GM21515 (cell line): ENCODE data around the gene MINPP1.

Source experiments
- ATAC-seq: cut with Tn5 transposase; IDR thresholded peaks from one replicate; pipeline ENCODE4 v1.9.1; 2021; ENCODE audit not compliant: unreplicated experiment

Gene MINPP1

DNA sequence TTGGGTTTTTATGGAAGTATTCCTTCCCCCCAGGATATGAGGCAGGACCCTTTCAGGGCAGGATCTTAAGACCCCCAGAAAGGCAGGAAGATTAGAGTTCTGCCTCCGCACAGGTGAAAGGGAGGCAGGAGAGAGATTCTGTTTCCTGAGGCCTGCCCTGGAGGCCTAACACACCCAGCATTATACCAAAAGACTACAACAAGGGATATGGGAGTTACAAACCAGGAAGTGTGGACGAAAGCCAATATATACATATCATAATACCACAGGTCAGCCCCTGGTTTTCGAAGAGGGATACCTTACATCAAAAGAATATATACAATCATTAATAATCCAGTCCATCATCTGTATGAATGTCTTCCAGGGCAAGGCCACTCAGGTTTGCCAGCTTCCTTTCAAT, 14.2 kb downstream of the MINPP1 start:
- ATAC-seq = no peak

DNA sequence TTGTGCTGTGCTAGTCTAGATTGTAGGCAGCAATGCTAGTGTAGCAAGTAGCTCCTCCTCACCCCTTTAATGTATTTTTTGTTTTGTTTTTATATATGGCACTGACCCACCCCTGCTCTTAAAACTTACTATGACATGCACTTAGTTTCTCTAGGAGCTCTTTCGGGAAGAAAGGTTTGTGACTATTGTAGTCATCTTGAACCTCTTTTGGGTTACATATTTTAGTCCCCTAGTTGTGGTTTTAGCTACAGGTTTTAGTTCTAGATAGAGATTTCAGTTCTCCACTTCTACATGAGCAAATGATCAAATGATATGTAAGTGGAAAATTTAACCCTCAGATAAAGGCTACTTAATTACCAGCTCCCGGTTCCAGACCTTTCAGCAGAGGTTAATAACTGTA, 14.9 kb downstream of the MINPP1 start:
- peak; percentile 74 for ATAC-seq

DNA sequence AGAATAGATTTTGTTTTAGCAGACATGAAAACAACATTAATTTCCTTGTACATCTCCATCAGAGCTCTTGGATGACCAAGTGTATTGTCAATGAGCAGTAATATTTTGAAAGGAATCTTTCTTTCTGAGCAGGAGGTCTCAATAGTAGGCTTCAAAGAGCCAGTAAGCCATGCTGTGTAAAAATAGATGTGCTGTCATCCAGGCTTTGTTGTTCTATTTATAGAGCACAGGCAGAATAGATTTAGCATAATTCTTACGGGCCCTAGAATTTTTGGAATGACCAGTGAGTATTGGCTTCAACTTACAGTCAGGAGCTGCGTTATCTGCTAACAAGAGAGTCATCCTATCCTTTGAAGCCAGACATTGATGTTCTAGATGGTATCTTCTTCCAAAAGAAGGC, 19.0 kb downstream of the MINPP1 start:
- no peak for ATAC-seq

DNA sequence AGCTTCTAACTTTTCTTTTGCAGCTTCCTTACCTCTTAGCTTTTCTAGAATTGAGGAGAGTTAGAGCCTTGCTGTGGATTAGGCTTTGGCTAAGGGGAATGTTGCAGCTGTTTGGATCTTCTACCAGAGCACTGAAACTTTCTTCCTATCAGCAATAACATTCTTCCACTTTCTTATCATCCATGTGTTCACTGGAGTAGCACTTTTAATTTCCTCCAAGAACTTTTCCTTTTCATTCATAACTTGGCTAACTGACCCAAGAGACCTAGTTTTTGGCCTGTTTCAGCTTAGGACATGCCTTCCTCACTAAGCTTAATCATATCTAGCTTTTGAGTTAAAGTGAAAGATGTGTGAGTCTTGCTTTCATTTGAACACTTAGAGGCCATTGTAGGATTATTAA, 19.6 kb downstream of the MINPP1 start:
- ATAC-seq = no peak

DNA sequence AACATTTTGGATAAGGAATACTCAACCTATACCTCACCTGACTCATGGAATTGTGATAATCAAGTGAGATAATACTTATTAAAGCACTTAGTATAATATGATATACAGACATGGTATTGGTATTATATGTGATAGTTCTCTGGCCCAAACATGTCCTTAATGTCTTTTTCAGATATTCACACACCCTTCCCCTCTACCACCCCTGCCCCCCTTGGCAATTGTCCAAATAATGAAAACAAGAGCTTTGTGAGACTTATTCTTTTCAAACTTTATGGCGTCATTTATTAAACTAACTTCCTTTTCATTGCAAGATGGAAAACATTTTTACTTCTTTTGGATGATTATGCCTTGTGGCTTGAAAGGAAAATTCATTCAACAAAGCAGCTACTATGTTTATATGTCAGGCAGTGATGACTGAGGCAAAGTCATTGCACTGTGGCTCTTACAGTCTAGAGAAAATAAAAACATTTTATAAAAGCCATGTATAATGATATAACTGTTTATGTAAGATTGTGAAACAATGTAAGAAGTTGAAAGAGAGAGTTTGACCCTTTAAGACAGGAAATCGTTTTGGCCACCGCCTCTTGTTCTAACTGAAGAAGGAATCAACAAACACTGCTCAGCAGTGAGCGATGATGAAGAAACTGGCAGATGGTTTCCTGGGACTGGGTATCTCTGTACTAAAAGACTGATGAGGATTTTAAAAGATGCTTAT, 27.4 kb downstream of the MINPP1 start:
- no peak for ATAC-seq

DNA sequence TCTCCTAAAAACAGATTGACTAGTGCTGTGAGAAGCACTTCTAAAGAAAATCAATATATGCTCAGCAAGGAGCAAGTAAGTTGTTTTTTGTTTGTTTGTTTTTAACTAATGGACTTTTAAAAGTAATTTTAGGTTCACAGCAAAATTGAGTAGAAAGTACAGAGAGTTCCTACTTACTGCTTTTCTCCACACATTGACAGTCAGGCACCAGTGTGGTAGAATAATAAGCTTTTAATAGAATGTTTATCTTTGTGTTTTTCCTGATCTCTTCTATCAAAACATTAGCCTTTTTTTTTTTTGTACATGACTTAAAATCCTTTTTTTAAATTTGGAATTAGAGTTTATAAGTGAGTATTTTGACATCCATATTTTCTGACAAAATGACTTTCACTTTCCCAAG, 28.0 kb downstream of the MINPP1 start:
- ATAC-seq = no peak

DNA sequence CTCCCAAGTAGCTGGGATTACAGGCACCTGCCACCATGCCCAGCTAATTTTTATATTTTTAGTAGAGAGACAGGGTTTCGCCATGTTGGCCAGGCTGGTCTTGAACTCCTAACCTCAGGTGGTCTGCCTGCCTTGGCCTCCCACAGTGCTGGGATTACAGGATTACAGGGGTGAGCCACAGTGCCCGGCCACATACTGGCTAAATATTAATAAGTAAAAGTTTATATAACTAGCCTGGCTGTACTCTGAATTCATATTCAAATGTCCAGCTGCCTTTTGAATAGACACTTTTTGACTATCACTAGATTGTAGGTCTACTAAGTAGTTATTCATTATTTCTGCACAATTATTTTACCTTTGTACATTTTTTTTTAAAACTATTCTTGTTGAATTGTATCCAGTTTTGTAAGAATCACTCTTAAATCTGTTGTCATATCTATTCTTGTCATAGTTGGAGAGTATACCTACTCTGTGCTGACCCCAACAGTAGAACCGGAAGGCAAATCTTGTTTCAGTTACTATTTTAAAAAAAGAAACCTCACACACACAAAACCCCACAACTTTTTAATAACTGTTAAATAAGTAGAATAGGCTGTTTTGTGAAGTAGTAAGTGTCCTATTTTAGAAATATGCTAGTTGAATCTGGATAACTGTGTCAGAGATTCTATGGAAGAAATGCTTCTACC, 29.6 kb downstream of the MINPP1 start:
- peak; percentile 92 for ATAC-seq

DNA sequence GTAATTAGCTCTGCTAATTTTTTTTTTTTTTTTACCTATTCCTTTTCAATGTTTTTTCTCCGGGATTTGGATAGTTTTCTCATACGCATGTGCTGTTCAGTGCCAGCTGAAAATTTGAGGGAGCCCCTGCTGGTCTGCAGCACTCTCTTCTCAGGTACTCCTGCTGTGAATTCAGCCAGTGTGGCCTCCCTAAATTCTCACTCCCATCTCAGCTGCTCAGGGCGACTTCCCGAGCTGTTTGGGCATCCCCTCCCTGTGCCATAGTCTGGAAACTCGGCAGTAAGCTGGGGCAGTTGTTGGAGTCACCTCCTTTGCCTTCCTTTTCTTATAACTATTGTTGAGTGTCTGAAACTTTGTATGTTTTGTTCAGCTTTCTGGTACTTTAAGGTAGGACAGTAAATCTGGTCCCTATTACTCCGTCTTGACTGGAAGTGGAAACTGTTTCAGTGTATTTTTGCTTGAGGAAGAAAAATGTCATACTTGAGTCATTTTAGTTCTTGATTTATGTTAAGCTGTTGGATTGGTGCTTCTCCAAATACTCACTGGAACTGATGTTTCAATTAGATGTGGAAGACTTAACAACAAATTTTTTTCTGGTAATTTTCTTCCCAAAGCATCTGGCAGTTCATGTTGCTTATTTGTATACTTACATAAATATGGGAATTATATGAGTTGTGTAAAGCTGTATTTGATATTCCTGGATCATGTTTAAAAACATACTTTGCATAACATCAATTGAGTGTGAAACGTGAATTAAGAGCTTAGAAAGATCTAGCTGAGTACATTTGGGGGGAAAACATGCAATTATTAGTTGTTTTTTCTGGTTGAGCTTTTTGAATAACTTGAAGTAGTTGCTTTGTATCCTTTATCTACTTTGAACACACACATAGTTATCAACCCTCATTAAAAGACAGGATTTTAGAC, 33.7 kb downstream of the MINPP1 start:
- no peak for ATAC-seq

DNA sequence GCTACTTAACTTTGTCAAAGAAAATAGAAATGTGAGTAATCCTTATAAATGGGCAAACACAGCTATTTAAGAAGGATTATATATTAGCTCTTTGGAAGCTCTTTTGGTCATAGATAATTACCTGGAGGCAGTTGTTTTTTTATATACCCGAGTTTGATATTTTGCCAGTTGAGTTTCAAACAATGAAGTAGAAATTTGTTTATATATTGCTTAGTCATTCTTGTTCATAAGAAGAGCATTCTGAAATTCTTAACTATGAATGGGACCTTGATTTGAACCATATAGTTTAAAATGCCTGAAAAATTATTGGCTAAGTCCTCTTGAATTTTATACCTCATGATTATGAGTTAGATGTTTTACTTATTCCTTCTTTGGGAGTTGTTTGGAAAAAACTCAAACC, 36.4 kb downstream of the MINPP1 start:
- ATAC-seq = no peak

DNA sequence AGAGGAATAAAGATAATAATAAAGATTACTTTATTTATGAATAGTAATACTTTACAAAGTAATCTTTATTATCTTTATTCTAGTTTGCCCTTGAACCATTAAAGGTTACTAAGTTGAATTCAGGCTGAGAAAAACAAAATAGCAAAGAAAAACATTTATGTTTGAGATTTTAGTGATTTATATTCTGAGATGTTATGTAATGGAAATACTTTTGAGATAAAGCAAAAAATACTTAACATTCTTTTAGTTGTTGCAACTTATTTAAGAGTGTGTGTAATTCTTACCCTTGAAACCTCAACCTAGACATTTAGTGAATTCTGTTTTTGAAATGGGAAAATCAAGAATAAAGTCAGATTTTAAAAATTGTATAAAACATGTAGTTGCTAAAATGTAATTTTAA, 40.0 kb downstream of the MINPP1 start:
- ATAC-seq = no peak

DNA sequence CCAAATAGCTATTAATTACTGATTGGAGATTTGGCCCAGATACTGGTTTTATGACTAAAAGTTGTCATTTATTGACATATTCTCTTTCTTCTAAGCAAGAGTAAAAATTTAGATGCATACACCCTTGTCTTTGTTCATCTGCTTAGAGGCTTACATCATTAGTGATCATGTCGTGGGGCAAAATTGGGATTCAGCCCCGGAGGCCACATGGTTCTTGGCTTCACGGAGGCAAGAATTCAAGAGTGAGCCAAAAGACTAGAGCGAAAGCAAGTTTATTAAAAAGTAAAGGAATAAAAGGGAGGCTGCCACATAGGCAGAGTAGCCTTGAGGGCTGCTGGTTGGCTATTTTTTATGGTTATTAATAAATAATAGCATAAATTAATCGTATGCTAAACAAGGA, 41.1 kb downstream of the MINPP1 start:
- ATAC-seq = no peak

DNA sequence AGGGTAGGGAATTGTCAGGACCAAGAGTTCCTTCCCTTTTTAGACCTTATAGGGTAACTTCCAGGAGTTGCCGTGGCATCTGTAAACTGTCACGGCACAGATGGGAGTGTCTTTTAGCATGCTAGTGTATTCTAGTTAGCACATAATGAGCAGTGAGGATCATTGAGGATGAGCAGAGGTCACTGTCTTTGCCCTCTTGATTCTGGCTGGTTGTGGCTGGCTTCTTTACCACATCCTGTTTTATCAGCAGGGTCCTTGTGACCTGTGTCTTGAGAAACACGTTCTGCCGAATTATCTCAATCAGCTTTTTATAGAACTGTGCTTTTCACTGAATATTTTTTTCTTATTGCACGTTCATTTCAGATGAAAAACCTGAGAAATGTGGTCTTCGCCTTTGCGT, 41.5 kb downstream of the MINPP1 start:
- no peak for ATAC-seq

DNA sequence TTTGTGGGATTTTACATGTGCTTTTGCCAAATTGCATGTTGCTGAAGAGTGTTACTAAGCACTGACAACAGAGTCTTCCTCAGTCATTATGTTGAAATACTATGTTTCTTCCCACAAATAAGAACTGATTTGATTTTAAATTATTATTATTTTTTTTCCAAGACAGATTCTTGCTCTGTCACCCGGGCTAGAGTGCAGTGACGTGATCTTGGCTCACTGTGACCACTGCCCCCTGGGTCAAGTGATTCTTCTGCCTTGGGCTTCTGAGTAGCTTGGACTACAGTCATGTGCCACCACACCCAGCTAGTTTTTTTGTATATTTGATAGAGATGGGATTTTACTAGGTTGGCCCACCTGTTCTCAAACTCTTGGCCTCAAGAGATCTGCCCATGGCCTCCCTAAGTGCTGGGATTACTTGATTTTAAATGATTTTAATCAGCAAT, 42.3 kb downstream of the MINPP1 start:
- no peak for ATAC-seq

DNA sequence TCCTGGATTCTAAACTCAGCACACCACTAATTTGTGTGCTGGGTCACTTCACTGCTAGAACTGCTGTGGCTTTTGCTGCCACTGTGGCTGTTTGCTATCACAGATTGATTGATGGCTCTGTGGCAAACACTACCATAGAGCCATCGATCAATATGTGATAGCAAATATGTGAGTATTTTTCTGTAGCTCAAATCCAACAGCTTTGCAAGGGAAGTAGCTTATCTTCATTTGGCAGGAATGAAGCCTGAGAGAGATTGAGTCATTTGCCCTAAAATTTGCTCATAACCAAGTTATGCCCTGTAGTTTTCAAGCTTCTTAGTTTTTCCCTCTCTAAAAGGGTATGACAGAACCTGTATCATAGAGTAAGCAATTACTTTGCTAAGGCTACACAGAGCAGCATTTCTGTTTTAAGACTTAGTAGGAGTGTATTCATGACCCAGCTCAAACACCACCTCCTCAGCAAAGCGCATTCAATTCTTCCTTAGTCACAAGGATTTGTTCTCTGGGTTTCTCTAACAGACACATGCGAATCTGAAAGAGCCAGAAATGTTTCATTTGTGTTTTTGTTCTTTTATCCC, 43.1 kb downstream of the MINPP1 start:
- ATAC-seq = no peak

DNA sequence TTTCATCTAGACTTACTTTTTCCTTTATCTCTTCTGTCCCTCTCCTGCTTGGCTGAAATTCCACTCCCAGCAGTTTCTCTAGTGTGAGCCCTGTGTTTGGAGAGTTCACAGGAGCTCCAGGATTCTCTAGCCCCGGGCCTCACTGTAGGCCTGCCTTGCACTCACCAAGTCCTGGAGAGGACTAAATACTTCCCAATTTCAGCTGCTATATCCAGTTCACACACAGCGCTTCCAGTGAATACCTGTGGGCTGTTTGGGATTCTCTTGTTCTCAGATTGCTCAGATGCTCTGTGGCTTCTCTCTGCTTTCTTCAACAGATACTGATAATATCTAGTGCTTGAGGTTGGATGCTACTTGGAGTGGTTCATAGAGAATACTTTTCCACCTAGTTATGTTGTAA, 46.0 kb downstream of the MINPP1 start:
- ATAC-seq = no peak

DNA sequence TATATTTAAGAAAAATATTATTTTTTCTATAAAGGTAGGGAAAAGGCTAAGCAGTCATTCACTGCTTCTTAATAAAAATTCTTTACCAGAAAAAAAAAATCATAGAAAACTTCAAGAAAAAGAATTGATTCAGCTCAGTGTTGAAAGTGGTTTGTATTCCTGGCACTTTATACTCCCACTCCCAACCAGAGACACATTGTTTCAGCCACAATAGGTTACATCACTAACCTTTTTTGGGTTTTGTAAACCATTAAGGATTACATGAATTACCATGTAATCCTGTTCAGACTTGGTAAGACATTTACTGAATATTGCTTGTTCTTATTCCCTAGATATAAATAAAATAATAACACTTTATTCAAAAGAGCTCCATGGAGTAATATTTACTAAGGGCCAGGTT, 46.6 kb downstream of the MINPP1 start:
- no peak for ATAC-seq

DNA sequence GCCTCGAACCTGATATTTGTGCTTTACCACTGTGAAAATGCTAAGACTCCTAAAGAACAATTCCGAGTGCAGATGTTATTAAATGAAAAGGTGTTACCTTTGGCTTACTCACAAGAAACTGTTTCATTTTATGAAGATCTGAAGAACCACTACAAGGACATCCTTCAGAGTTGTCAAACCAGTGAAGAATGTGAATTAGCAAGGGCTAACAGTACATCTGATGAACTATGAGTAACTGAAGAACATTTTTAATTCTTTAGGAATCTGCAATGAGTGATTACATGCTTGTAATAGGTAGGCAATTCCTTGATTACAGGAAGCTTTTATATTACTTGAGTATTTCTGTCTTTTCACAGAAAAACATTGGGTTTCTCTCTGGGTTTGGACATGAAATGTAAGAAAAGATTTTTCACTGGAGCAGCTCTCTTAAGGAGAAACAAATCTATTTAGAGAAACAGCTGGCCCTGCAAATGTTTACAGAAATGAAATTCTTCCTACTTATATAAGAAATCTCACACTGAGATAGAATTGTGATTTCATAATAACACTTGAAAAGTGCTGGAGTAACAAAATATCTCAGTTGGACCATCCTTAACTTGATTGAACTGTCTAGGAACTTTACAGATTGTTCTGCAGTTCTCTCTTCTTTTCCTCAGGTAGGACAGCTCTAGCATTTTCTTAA, 47.7 kb downstream of the MINPP1 start:
- ATAC-seq = no peak

DNA sequence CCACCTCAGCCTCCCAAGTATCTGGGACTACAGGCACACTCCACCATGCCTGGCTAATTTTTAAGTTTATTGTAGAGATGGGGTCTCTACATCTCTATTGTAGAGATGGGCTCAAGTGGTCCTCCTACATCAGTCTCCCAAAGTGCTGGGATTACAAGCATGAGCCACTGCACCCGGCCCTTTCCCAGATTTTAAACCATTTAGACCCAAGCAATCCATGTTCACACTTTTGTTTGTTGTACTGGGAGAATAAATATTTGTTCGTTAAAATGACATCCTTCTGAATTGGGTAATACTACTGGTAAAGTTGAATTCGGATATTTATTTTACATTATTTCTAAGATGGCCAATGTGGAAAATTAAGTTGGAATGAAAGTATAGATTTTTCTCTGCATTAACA, 52.7 kb downstream of the MINPP1 start:
- ATAC-seq = no peak

DNA sequence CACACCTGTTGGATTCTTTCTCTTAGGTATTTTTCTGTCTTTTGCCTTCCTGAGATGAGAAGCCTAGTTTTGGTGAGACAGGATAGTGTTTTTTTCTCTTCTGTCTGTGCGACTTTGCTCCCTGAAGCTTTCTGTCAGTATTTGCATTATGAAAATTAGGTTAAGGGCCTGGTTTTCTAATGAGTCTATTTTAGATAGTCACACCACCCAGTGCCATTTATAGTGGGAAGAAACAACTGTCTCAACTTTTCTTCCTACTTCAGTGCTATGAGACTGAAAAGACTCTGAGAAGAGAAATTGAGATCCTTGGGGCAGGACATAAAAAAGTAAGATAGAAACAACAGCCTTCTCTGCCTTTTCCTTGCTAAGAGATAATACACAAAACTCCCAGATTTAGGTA, 53.6 kb downstream of the MINPP1 start:
- ATAC-seq = no peak

DNA sequence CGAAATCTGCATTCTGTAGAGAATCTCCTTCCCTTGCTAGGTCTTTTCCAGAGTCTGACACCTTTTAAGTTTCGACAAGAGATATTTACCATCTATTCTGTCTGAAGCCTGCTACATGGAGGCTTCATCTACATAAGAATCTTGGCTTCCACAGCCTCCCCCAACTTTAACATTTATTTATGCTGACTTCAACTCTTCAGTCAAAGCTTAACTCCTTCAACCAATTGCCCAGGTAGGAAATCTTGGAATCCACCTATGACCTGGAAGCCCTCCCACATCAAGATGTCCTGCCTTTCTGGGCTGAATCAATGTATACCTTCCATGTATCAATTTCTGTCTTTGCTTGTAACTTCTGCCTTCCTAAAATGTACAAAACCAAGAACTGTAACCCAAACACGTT, 54.7 kb downstream of the MINPP1 start:
- ATAC-seq = no peak
